ENCODE results near the gene OTULIN.

The OTULIN gene

DNA sequence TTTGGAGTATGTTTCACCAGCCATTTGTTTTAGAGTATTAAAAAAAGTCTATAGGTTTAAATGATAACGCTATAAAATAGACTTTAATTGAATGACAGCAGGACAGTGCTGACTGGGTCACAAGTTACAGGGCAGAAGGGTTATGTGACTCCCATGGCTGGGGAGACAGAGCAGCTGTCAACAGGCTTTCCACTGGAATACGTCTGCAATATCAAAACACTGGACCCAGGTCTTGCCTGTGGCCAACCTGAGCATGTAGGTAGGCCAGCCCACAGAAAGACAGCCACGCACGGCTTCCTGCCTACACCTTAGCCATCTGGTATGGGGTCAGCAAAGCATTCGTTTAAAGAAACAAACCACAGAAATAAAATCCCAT lies 80.7 kb downstream of the OTULIN start:
- peak overlapping the region; percentile 64 for H3K4me2 ChIP-seq (ENCODE audit: low read length)
- H3F3A ChIP-seq (ENCODE audit: control insufficient read depth, insufficient read depth), result peaks cover 6% of the 10 kb centered on the region; the same call in 1 of the 2 replicates
- no peaks in the 10 kb centered on the region for H3K9me2 ChIP-seq (replicated peaks; ENCODE audit: control insufficient read depth, low read length)
- peak overlapping the region; percentile 54 for H3K4me3 ChIP-seq (ENCODE audit: low read length)
- H3K79me2 ChIP-seq (ENCODE audit: control insufficient read depth, low read length), result no peaks in the 10 kb centered on the region
- H3K27ac ChIP-seq (ENCODE audit: low read depth, low read length), result peak overlapping the region; percentile 84
- H4K20me1 ChIP-seq (ENCODE audit: control insufficient read depth, insufficient read depth, low read depth, low read length), result no peaks in the 10 kb centered on the region
- H3K4me1 ChIP-seq (ENCODE audit: control insufficient read depth, low read length), result peaks cover 51% of the 10 kb centered on the region
- H3K36me3 ChIP-seq (ENCODE audit: control insufficient read depth, low read length), result peaks cover 65% of the 10 kb centered on the region
- TF ChIP-seq CTCF (IDR thresholded peaks at IDR 0.05; ENCODE audit: low read depth, low read length, poor library complexity, severe bottlenecking) (no peak), EZH2phosphoT487 (IDR thresholded peaks at IDR 0.05; ENCODE audit: borderline replicate concordance, low read length) (no peak)
- H3K27me3 ChIP-seq (ENCODE audit: control insufficient read depth, low read length), result no peaks in the 10 kb centered on the region
- H3K9me3 ChIP-seq (ENCODE audit: control insufficient read depth, insufficient read depth, low read length), result no peaks in the 10 kb centered on the region

- Histone ChIP-seq H3K36me3 (ENCODE audit: control insufficient read depth, low read length) (peaks cover 66% of the 10 kb centered on the region), H3F3A (ENCODE audit: control insufficient read depth, insufficient read depth) (peaks cover 6% of the 10 kb centered on the region; the same call in 1 of the 2 replicates)
Observed at GRCh38 chr5:14745753-14746152, 81.2 kb downstream of the OTULIN start.

DNA sequence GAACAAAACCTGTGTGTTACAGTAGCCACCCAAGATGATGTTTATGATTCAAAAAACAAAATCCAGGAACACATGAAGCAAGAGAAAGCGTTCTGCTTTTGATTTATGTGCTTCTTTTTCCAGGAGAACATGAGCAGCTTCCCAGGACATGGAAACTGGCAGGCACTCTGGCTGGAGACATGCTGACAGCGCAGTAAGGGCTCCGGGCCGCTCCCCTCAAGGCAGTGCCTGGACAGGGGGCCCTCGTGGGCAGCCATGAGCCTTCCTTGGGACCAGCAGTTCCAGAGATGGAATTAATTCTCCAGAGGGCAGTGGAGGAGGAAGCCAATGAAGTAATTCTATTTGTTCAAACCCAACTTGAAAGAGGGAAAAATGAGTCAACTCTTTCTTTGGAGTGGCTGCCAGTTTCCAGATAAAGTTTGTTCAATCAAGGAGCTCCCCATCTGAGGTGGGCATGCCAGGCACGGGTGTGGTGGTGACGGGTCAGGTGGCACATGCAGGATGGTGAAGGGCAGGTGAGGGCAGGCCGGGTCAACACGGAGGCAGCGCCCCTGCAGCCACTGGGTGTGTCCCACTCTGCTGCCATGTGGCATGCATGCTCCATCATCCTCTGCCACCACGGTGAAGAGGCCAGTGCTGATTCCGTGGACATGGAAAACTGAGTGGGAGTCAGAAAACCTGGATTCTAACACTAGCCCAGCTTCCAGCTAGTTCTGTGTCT lies 83.8 kb downstream of the OTULIN start:
- no peak overlapping the region for H3K27ac ChIP-seq (ENCODE audit: low read depth, low read length)
- H3K79me2 ChIP-seq (ENCODE audit: control insufficient read depth, low read length), result no peaks in the 10 kb centered on the region
- peaks cover 65% of the 10 kb centered on the region for H3K36me3 ChIP-seq (ENCODE audit: control insufficient read depth, low read length)
- H3K9me2 ChIP-seq (replicated peaks; ENCODE audit: control insufficient read depth, low read length), result no peaks in the 10 kb centered on the region
- H4K20me1 ChIP-seq (ENCODE audit: control insufficient read depth, insufficient read depth, low read depth, low read length), result no peaks in the 10 kb centered on the region
- no peak overlapping the region for H3K4me3 ChIP-seq (ENCODE audit: low read length)
- H3F3A ChIP-seq (ENCODE audit: control insufficient read depth, insufficient read depth), result peaks cover 6% of the 10 kb centered on the region; the same call in 1 of the 2 replicates
- H3K4me1 ChIP-seq (ENCODE audit: control insufficient read depth, low read length), result peaks cover 43% of the 10 kb centered on the region
- no peaks in the 10 kb centered on the region for H3K9me3 ChIP-seq (ENCODE audit: control insufficient read depth, insufficient read depth, low read length)
- H3K4me2 ChIP-seq (ENCODE audit: low read length), result no peak overlapping the region
- H3K27me3 ChIP-seq (ENCODE audit: control insufficient read depth, low read length), result no peaks in the 10 kb centered on the region
- TF ChIP-seq EZH2phosphoT487 (IDR thresholded peaks at IDR 0.05; ENCODE audit: borderline replicate concordance, low read length) (no peak), CTCF (IDR thresholded peaks at IDR 0.05; ENCODE audit: low read depth, low read length, poor library complexity, severe bottlenecking) (no peak)

More at GRCh38 chr5:14745753-14746152, 81.2 kb downstream of the OTULIN start:
- peak overlapping the region; percentile 84 for H3K27ac ChIP-seq (ENCODE audit: low read depth, low read length)
- no peaks in the 10 kb centered on the region for H3K27me3 ChIP-seq (ENCODE audit: control insufficient read depth, low read length)
- no peaks in the 10 kb centered on the region for H4K20me1 ChIP-seq (ENCODE audit: control insufficient read depth, insufficient read depth, low read depth, low read length)
- no peaks in the 10 kb centered on the region for H3K9me3 ChIP-seq (ENCODE audit: control insufficient read depth, insufficient read depth, low read length)
- no peak for TF ChIP-seq CTCF (IDR thresholded peaks at IDR 0.05; ENCODE audit: low read depth, low read length, poor library complexity, severe bottlenecking)
- no peak for TF ChIP-seq EZH2phosphoT487 (IDR thresholded peaks at IDR 0.05; ENCODE audit: borderline replicate concordance, low read length)
- no peaks in the 10 kb centered on the region for H3K9me2 ChIP-seq (replicated peaks; ENCODE audit: control insufficient read depth, low read length)
- peak overlapping the region; percentile 54 for H3K4me3 ChIP-seq (ENCODE audit: low read length)
- peak overlapping the region; percentile 64 for H3K4me2 ChIP-seq (ENCODE audit: low read length)
- peaks cover 51% of the 10 kb centered on the region for H3K4me1 ChIP-seq (ENCODE audit: control insufficient read depth, low read length)
- no peaks in the 10 kb centered on the region for H3K79me2 ChIP-seq (ENCODE audit: control insufficient read depth, low read length)

Measured in DOHH2 (cell line).